ENCODE data around the gene SMIM34. TPM values are rescaled to one million over a fixed set of nuclear protein-coding genes. Genes with fewer than 3 reads are reported as not detected.
"Not testable (repeated sequence)": the region's sequence is repeated elsewhere in the genome, so short reads cannot be mapped to it uniquely, and the experiment has no call there.

The SMIM34 gene
- total and polyA plus RNA-seq, 2 of the 4 experiments (the other 2 are of a cell fraction), result not detected

- H2BK120ac ChIP-seq (ENCODE audit: low read depth, low read length); CTCF ChIA-PET; H3K14ac ChIP-seq (replicated peaks; ENCODE audit: low read depth, low read length); H2AK5ac ChIP-seq (ENCODE audit: low read depth, low read length); H2BK15ac ChIP-seq (ENCODE audit: low read depth, low read length); H2BK20ac ChIP-seq (ENCODE audit: low read depth, low read length); H3K4me2 ChIP-seq (ENCODE audit: low read depth, low read length); H4K91ac ChIP-seq (ENCODE audit: insufficient read depth, low read depth, low read length); H4K5ac ChIP-seq (ENCODE audit: low read depth, low read length); H3K9ac ChIP-seq (ENCODE audit: low read depth, low read length); H3K9me3 ChIP-seq (ENCODE audit: control insufficient read depth, insufficient read depth, low read length); H3K79me1 ChIP-seq (ENCODE audit: low read depth in 1 of 2, low read length in 2 of 2); H3K56ac ChIP-seq (ENCODE audit: extremely low read depth, insufficient read depth, low read length); dilution Hi-C loops (cut with HindIII; ENCODE audit: low sequenced_read_pairs, unreplicated experiment); H4K20me1 ChIP-seq (ENCODE audit: insufficient read depth, low read length); H4K8ac ChIP-seq (ENCODE audit: low read depth in 2 of 2, low read length in 2 of 2); H2AK9ac ChIP-seq (replicated peaks; ENCODE audit: low read depth, low read length, poor library complexity); H2AFZ ChIP-seq (replicated peaks; ENCODE audit: low read length, poor library complexity); in situ Hi-C loops (cut with MboI; ENCODE audit: low sequenced_read_pairs); H3K4me3 ChIP-seq (ENCODE audit: insufficient read depth, low read depth, low read length); H3K18ac ChIP-seq (ENCODE audit: low read depth, low read length); H3K36me3 ChIP-seq (ENCODE audit: control insufficient read depth, insufficient read depth, low read length); intact Hi-C loops (cut with micrococcal nuclease); H3K27me3 ChIP-seq (ENCODE audit: control insufficient read depth, insufficient read depth, low read length); H2BK5ac ChIP-seq (ENCODE audit: low read depth, low read length, poor library complexity, severe bottlenecking); DNase-seq; H3K4me1 ChIP-seq (ENCODE audit: control insufficient read depth, insufficient read depth, low read length); POLR2A ChIA-PET (ENCODE audit: unreplicated experiment); H3K27ac ChIP-seq (ENCODE audit: insufficient read depth, low read length); BruUV-seq (replicated peaks); H3K4ac ChIP-seq (ENCODE audit: low read depth, low read length); H3K9me1 ChIP-seq (ENCODE audit: insufficient read depth, low read length); H3K23ac ChIP-seq (ENCODE audit: low read depth, low read length): not testable (repeated sequence)
- peak; percentile 80 for ATAC-seq (ENCODE audit: low read depth)
- WGBS, 2 experiments (ENCODE audit: extremely low coverage in 2 of 2, insufficient read length in 1 of 2), result no CpG with 5 or more reads among the region's 6 CpGs
These were observed 32.4 kb upstream of the SMIM34 start for GRCh38 chr21:34456180-34456579.

- H3K4me3 ChIP-seq (ENCODE audit: insufficient read depth, low read depth, low read length); H3K4ac ChIP-seq (ENCODE audit: low read depth, low read length); H2BK5ac ChIP-seq (ENCODE audit: low read depth, low read length, poor library complexity, severe bottlenecking); DNase-seq; CTCF ChIA-PET; H3K36me3 ChIP-seq (ENCODE audit: control insufficient read depth, insufficient read depth, low read length); H3K27me3 ChIP-seq (ENCODE audit: control insufficient read depth, insufficient read depth, low read length); H2AFZ ChIP-seq (replicated peaks; ENCODE audit: low read length, poor library complexity); H2BK120ac ChIP-seq (ENCODE audit: low read depth, low read length); H2BK15ac ChIP-seq (ENCODE audit: low read depth, low read length); H3K4me1 ChIP-seq (ENCODE audit: control insufficient read depth, insufficient read depth, low read length); H4K8ac ChIP-seq (ENCODE audit: low read depth in 2 of 2, low read length in 2 of 2); H3K56ac ChIP-seq (ENCODE audit: extremely low read depth, insufficient read depth, low read length); intact Hi-C loops (cut with micrococcal nuclease); H3K9ac ChIP-seq (ENCODE audit: low read depth, low read length); dilution Hi-C loops (cut with HindIII; ENCODE audit: low sequenced_read_pairs, unreplicated experiment); H3K4me2 ChIP-seq (ENCODE audit: low read depth, low read length); H3K9me1 ChIP-seq (ENCODE audit: insufficient read depth, low read length); H2AK9ac ChIP-seq (replicated peaks; ENCODE audit: low read depth, low read length, poor library complexity); H4K20me1 ChIP-seq (ENCODE audit: insufficient read depth, low read length); H3K27ac ChIP-seq (ENCODE audit: insufficient read depth, low read length); H3K14ac ChIP-seq (replicated peaks; ENCODE audit: low read depth, low read length); H2AK5ac ChIP-seq (ENCODE audit: low read depth, low read length); H2BK20ac ChIP-seq (ENCODE audit: low read depth, low read length); H4K91ac ChIP-seq (ENCODE audit: insufficient read depth, low read depth, low read length); ATAC-seq (ENCODE audit: low read depth); H3K9me3 ChIP-seq (ENCODE audit: control insufficient read depth, insufficient read depth, low read length); H3K23ac ChIP-seq (ENCODE audit: low read depth, low read length); POLR2A ChIA-PET (ENCODE audit: unreplicated experiment); H4K5ac ChIP-seq (ENCODE audit: low read depth, low read length); H3K18ac ChIP-seq (ENCODE audit: low read depth, low read length); in situ Hi-C loops (cut with MboI; ENCODE audit: low sequenced_read_pairs); BruUV-seq (replicated peaks); H3K79me1 ChIP-seq (ENCODE audit: low read depth in 1 of 2, low read length in 2 of 2): not testable (repeated sequence)
- WGBS, 2 experiments (ENCODE audit: extremely low coverage in 2 of 2, insufficient read length in 1 of 2), result no CpG with 5 or more reads among the region's 10 CpGs
These were observed 31.9 kb upstream of the SMIM34 start for GRCh38 chr21:34455628-34456027.
